NCI-H226 (cell line): ENCODE measurements around the gene ITGA5.

Experiments
- DNase-seq: peaks from one replicate; pipeline ENCODE4 v3.0.0-alpha.2; 2015

ITGA5 gene

GRCh38 chr12:54409267-54409666 is 9.8 kb downstream of the ITGA5 start:
- DNase-seq = no peak

DNA sequence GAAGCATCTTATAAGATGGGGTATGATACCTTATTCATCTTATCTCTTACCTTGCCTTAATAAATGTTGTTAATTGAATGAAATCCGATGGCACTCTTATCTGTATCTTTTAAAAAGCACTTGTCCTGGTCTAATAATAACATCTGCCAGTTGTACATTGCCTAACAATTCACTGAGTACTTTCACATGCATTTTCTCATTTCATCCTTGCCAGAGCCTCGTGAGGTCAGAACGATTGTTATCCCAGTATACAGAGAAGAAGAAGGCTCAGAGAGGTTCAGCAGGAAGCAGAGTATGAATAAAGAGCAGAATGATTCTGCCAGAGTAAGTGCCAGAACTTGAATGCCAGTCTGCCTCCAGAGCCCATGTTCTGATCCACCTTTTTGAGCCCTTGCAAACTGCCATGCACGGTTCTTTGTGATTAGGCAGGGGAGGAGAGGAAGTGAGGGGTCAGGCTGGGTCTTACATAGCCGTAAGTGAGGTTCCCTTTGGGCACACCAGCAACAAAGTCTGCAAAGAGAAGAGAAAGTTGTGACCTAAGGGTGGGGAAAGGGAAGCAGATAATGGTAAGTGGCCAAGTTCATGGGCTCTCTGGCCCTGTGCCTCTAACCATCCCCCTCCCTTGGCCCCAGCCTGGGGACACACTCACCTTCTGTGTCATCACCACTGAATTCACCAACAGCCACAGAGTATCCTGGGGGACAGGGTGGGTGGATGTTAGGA is 11.7 kb downstream of the ITGA5 start:
- DNase-seq = no peak

DNA sequence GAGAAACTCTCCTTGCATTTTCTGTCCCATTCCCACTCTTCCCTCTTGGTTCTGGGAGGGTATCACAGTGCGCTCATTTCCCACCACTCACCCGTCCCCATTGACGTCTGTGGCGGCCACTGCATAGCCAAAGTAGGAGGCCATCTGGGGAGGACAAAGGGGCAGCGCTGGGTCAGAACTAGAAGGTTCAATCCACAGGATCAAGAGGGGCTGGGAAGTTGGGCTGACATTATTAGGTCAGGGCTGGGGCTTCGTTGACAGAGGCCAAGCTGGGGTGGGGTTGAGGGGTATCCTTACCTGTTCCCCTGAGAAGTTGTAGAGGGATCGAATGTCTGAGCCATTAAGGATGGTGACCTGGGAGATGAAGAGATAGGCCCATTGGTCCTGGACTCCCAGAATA is 13.5 kb downstream of the ITGA5 start:
- no peak for DNase-seq

GRCh38 chr12:54405106-54405505 is 14.0 kb downstream of the ITGA5 start:
- no peak for DNase-seq

DNA sequence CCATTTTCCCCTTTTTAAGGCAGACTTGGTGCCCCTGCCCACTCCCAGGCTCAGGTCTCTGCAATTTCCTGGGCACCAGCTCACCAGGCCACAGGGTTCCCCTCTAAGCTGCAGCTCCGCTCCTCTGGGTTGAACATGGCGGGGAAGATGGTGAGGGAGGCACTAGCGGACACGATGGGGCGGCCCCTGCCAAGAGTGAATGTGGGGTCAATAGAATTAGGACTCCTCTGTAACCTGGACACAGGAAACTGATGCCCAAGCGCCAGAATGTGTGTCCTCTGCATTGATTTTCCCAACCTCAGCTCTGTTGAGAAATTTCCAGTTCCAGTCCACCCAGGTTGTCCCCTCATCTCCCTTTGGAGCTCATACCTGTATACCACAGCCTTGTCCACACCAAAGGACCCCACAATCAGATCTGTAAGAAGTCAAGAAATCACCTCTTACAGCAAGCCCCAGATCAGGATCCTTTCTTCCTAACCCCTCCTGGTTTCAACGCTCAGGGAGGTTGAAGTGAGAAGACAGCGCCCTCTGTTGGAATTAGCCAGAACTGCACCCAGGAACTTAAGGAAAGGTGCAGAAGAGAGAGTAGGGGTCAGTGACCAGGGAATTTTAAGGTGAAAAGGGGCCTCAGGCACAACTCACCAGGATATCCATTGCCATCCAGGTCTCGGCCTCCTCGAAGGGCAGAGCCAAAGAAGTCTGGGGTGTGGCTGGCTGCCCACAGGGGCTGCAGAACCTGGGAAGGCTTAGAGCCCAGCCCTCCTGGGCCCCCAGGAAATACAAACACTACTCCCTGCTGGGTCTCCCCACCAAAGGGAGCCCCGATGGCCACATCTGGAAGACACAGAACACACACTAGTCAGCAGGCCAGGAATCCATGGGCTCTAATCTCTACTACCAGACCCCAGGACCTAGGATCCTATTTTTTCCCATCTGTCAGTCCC is 14.7 kb downstream of the ITGA5 start:
- no peak for DNase-seq

GRCh38 chr12:54401119-54401518 is 17.9 kb downstream of the ITGA5 start:
- DNase-seq = no peak

DNA sequence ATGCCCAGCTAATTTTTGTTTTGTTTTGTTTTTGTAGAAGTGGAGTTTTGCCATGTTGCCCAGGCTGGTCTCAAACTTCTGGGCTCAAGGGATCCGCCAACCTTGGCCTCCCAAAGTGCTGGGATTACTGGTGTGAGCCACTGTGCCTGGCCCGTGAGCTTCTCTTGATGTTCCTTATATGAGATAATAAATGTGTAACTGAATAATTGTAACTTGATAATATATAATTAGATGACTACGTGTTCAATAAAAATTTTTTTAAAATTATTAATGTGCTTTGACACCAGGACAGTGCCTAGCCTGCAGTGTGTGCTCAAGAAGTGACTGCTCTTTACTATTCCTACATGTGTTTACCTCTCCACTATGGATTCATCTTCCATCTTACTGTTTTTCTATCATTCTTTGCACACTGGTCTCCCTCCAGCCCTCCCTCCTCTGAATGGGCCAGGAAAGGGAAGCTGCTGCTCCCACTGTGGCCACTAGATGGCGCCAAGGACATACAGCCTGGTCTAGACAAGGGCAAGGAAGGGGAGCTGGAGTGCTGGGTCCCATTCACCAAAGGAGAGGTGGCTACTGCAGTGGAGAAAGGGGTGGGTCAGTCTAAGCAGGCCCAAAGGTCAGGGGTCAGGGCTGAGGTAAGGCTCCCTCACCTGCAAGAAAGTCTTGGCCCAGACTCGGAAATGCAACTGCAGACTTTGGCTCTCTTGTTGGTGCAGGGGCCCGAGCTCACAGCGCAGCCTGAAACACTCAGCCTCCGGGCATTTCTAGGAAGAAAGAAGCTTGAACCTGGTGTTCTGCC is 19.9 kb downstream of the ITGA5 start:
- peak; percentile 73 for DNase-seq

DNA sequence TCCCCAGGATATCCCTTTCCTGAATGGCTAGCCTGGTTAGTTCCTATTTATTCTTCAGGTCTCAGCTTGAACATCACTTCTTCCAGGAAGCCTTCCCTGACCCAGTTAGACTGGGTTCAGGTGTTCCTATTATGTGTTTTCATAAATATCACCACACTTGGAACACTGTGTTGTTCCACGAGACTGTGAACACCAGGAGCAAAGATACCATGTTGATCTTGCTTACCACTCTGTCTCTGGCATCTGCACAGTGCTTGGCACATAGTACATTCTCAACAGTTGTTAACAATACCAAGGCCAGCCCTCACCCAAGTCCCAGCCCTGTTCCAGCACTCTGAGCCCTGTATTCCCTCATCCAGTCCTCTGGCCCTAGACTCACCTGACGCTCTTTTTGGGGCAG is 20.8 kb downstream of the ITGA5 start:
- DNase-seq = no peak

DNA sequence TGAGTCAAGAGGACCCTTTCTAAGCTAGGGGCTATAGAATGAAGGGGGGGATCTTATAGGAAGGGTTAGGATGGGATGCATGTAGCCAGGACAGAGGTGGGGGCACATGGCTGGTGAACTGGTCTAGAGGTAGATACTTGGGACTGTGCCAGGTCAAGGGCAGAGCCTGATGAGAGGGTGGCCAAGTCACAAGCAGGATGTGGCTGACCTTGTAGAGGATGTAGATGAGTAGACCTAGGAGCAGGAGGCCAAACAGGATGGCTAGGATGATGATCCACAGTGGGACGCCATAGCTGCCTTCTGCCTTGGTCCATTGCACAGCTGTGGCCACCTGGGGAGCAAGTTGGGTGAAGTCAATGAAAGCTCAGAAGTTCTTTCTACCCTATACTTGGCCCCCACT is 21.9 kb downstream of the ITGA5 start:
- DNase-seq = no peak

GRCh38 chr12:54395545-54395944 is 23.5 kb downstream of the ITGA5 start:
- DNase-seq = no peak

- no peak for DNase-seq
Observed at GRCh38 chr12:54394986-54395385, 24.1 kb downstream of the ITGA5 start.

- DNase-seq = no peak
Observed at GRCh38 chr12:54394281-54394719, 24.8 kb downstream of the ITGA5 start.

GRCh38 chr12:54393743-54394142 is 25.3 kb downstream of the ITGA5 start:
- no peak for DNase-seq

- no peak for DNase-seq
Observed at GRCh38 chr12:54393207-54393609, 25.9 kb downstream of the ITGA5 start.

DNA sequence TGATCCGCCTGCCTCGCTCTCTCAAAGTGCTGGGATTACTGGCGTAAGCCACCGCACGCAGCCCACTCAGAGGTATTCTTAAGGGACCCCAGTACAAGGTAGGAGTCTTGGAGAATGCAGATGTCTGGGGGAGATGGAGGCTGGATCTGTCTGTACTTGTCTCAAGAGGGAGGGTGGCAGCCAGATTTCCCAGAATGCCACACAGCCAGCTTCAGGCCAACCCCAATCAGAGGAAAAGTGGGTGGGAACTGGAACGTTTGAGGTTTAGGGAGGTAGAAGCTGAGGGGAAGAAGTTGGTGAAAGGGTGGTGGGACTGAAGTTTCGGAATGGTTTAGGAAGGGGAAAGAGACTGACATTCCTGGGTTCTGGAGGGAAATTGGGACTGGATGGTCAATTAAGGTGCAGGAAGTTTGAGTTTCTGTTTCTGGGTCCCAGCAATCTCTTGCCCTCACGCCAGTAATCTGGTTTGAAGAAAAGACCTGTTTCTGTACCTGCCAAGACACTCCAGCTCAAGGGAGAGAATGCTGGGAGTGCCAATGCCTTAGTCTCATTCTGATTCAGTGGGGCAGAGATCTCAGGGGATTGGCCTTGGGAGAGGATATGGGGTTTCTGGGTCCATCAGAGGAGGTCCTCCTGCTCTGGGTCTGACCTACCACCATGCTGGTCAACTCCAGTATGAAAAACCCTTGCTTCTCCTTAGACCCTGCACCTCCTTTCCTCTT is 26.4 kb downstream of the ITGA5 start:
- DNase-seq = no peak

DNA sequence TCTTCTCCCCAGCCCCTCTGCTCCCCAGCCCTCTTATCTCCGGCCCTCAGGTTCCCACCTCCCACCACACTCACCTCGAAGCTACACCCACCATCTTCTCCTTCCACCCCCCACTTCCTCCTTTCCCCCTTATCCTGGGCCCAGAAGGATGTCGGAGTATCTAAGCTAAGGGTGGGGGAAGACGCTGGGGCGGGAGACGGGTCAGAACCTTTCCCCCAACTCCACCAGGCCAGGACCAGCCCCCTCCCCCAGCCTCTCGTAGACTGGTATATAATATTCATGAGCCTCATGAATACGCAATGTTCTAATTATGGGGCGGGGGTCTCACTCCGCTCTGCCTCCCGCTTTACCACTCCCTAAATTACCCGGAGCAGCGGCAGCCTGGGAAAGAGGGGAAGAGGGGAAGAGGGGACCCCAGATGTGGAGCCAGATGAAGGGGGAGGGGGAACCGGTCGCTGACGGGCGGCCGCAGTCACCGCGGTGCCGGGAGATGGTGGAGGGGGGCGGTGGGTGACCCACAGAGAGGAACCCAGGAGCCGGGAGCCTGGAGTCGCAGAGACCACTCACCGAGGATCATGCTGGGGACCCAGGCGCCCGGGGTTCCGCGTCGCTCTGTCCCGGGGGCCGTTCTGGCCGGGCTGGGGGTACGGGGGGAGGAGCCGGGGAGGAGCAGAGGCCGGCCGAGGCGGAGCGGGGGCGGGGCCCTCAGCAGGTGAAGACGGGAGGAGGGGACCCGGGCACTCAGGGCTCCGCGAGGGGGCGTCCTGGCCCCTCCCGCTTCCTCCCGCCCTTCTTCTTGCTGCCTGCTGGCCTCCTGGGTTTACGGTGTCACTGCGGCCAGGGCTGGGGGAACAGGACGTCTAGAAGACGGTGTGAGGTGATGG is 28.2 kb downstream of the ITGA5 start:
- no peak for DNase-seq

DNA sequence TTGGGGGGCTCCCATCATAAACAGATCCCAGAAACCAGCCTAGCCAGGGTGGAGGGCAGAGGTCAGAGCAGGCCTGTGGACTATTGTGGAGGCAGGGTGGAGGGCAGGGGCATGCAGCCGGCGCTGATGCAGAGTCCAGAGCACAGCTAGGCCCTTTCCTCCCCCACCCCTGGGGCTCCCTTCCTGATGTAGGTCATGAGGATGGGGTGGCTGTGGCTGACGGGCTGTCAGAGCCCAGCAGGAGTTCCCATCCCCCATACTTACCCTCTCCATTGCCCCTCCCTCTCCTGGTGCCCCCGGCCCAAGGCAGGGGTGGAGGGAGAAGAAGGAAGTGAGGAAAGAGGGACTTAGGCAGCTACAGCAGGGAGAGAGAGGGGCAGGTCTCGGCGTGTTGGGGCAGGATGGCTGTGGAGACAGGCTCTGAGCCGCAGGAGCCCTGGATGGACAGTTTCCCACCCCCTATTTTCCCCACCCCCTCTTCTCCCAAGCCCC is 28.8 kb downstream of the ITGA5 start:
- DNase-seq = no peak

DNA sequence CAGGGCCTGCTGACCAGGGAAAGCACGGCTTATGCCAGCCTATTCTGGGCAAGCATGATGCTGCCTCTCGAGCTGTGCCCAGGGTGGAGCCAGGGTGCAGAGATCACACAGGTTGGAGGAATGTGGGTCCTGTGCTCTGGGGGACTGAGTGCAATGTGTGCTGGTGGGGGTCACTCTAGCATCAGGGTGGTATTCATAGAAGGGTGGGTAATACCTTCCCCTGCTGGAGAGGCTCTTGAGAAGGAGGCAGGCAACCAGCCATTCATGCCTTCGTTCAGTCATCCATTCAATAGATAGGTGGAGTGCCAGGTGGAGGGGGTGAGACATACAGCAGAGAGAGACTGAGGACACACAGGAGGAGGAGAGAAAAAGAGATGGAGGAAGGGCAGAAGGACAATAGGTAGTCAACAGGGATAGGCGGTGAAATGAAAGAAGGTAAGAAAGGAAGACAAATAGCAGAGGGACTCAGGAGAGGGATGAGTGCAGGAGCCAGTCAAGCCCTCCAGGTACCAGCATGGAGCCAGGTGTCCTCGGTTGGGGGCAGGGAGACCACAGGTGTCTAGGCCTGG is 29.4 kb downstream of the ITGA5 start:
- no peak for DNase-seq

- no peak for DNase-seq
Observed at GRCh38 chr12:54389134-54389508, 29.9 kb downstream of the ITGA5 start.

- DNase-seq = no peak
Observed at GRCh38 chr12:54388237-54389133, 30.6 kb downstream of the ITGA5 start.
